Vagina (tissue), 2 donors: ENCODE measurements around the gene MYO3B.

ENCODE experiments used
- POLR2AphosphoS5 ChIP-seq, 2 donors: sonication (generic); formaldehyde crosslinking; IDR thresholded peaks; one replicate each; pipeline ENCODE4 v1.9.0; 2017; ENCODE audit warnings: antibody characterized with exemption in 2 of 2, mild to moderate bottlenecking in 2 of 2, low read depth in 1 of 2; ENCODE audit not compliant: insufficient read depth in 1 of 2
- TF ChIP-seq, protein P1 (sequence below), 3 experiments: fragments of 450-650 bp in 2 of 3; fragments of 200-600 bp in 1 of 3; sonication (generic) in 1 of 3; IDR thresholded peaks; one replicate each; pipeline ENCODE4 v1.5.1; 2017 to 2019; ENCODE audit warnings: antibody characterized with exemption in 3 of 3, mild to moderate bottlenecking in 2 of 3, moderate library complexity in 2 of 3

DNA sequence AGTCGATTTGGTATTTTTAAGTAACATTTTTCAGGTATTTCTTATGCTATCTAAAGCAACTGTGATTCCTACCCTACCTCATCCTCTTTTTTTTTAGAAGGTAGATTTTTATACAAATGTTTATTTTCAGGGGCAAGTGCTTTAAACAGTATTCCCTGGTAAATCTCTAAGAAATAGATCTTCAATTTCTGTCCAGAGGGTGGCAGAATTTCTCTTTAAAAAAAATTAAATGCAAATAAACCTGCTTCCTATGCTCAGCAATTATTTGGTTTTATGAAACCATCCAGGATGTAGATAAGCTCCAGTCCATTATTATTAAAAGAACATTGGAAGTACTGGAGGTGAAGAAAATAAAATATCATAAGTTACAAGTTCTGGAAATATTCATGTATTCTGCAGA is 191.9 kb downstream of the MYO3B start:
- TF ChIP-seq, protein P1, sequence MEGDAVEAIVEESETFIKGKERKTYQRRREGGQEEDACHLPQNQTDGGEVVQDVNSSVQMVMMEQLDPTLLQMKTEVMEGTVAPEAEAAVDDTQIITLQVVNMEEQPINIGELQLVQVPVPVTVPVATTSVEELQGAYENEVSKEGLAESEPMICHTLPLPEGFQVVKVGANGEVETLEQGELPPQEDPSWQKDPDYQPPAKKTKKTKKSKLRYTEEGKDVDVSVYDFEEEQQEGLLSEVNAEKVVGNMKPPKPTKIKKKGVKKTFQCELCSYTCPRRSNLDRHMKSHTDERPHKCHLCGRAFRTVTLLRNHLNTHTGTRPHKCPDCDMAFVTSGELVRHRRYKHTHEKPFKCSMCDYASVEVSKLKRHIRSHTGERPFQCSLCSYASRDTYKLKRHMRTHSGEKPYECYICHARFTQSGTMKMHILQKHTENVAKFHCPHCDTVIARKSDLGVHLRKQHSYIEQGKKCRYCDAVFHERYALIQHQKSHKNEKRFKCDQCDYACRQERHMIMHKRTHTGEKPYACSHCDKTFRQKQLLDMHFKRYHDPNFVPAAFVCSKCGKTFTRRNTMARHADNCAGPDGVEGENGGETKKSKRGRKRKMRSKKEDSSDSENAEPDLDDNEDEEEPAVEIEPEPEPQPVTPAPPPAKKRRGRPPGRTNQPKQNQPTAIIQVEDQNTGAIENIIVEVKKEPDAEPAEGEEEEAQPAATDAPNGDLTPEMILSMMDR (IDR thresholded peaks at IDR 0.05): peak in 1 of 3 experiments; percentile 22
- no peak for TF ChIP-seq POLR2AphosphoS5 (IDR thresholded peaks at IDR 0.05; ENCODE audit: insufficient read depth in 1 of 2, low read depth in 1 of 2)
